Hepatocyte (in vitro differentiated cells): Measurements from ENCODE around the gene FARP1. TPM values are rescaled to one million over a fixed set of nuclear protein-coding genes. Genes with fewer than 3 reads are reported as not detected.

Experiments
- DNase-seq: peaks from one replicate; pipeline ENCODE4 v3.0.0-alpha.2; 2016; ENCODE audit warnings: low spot score
- H2AFZ ChIP-seq: fragments of 200-600 bp; sonication (generic); 2 replicates; pipeline ENCODE4 v1.6.0; 2016; ENCODE audit warnings: antibody characterized with exemption, mild to moderate bottlenecking
- H3K27ac ChIP-seq: fragments of 200-600 bp; sonication (generic); 2 replicates; pipeline ENCODE4 v1.5.1; 2016; ENCODE audit warnings: mild to moderate bottlenecking
- H3K27me3 ChIP-seq: fragments of 200-600 bp; sonication (generic); 2 replicates; pipeline ENCODE4 v1.6.1; 2016
- H3K36me3 ChIP-seq: fragments of 200-600 bp; sonication (generic); replicated peaks from 2 replicates; pipeline ENCODE4 v1.5.1; 2016; ENCODE audit warnings: low read depth; ENCODE audit not compliant: insufficient read depth
- H3K4me1 ChIP-seq: fragments of 200-600 bp; sonication (generic); 2 replicates; pipeline ENCODE4 v1.5.1; 2016; ENCODE audit warnings: mild to moderate bottlenecking, moderate library complexity; ENCODE audit not compliant: insufficient read depth
- H3K4me2 ChIP-seq: fragments of 200-600 bp; sonication (generic); 2 replicates; pipeline ENCODE4 v1.6.0; 2016
- H3K4me3 ChIP-seq: fragments of 200-600 bp; sonication (generic); 2 replicates; pipeline ENCODE4 v1.5.1; 2016; ENCODE audit warnings: mild to moderate bottlenecking
- H3K79me2 ChIP-seq: fragments of 200-600 bp; sonication (generic); 2 replicates; pipeline ENCODE4 v1.6.0; 2017; ENCODE audit warnings: mild to moderate bottlenecking
- H3K9me2 ChIP-seq: fragments of 200-600 bp; sonication (generic); replicated peaks from 2 replicates; pipeline ENCODE4 v1.6.0; 2017; ENCODE audit warnings: mild to moderate bottlenecking; ENCODE audit not compliant: insufficient read depth
- H3K9me3 ChIP-seq: fragments of 200-600 bp; sonication (generic); 2 replicates; pipeline ENCODE4 v1.5.1; 2016; ENCODE audit warnings: low read depth, mild to moderate bottlenecking
- H4K20me1 ChIP-seq: fragments of 200-600 bp; sonication (generic); 2 replicates; pipeline ENCODE4 v1.6.0; 2016; ENCODE audit warnings: mild to moderate bottlenecking; ENCODE audit not compliant: insufficient read depth, poor library complexity, severe bottlenecking
- EZH2 ChIP-seq: fragments of 200-600 bp; sonication (generic); IDR thresholded peaks from 2 replicates; pipeline ENCODE4 v1.6.1; 2016; ENCODE audit warnings: antibody characterized with exemption, mild to moderate bottlenecking, borderline replicate concordance
- EZH2phosphoT487 ChIP-seq: fragments of 200-600 bp; sonication (generic); IDR thresholded peaks from one replicate; pipeline ENCODE4 v1.6.1; 2018; ENCODE audit warnings: antibody characterized with exemption, mild to moderate bottlenecking, low read depth, moderate library complexity; ENCODE audit not compliant: unreplicated experiment, severe bottlenecking
- WGBS: methylation state at CpG from one replicate; pipeline ENCODE4 v1.1.6; 2016; ENCODE audit warnings: low lambda C conversion rate; ENCODE audit errors: missing lambda C conversion rate; 5-methylcytosine and 5-hydroxymethylcytosine counted together
- polyA plus RNA-seq: library from polyadenylated mRNA; unstranded; fragments of >200 nt; fragmentation: Nextera tagmentation; extraction: Ambion mirVana; gene quantifications from 2 replicates; pipeline ENCODE4 v1.2.1, GENCODE V29; 2016
- total RNA-seq: library from RNA; depleted of rRNA; stranded (reverse); fragments of >200 nt; gene quantifications from 2 replicates; pipeline ENCODE4 v1.2.3, GENCODE V29; 2014
- TF ChIP-seq, protein P1 (sequence below): fragments of 200-600 bp; sonication (generic); IDR thresholded peaks from 2 replicates; pipeline ENCODE4 v1.5.1; 2016; ENCODE audit warnings: antibody characterized with exemption, mild to moderate bottlenecking; ENCODE audit not compliant: poor library complexity

The FARP1 gene
- total and polyA plus RNA-seq, 2 experiments from 2014 or later = 35.5 to 68.7 TPM

DNA sequence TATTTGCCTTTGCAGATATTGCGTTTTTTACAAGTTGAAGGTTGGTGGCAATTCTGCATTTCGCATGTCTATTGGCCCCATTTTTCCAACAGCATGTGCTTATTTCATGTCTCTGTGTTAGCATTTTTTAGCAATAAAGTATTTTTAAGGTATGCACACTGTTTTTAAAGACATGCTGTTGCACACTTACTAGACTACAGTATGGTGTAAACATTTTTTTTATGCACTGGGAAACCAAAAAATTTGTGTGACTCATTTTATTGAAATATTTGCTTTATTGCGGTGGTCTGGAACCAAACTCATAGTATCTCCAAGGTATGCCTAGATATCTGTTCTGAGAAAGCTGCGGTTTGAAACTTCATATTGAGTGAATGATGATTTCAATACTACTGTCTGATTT, 89.6 kb downstream of the FARP1 start:
- no peak overlapping the region for H3K4me3 ChIP-seq
- TF ChIP-seq, protein P1, sequence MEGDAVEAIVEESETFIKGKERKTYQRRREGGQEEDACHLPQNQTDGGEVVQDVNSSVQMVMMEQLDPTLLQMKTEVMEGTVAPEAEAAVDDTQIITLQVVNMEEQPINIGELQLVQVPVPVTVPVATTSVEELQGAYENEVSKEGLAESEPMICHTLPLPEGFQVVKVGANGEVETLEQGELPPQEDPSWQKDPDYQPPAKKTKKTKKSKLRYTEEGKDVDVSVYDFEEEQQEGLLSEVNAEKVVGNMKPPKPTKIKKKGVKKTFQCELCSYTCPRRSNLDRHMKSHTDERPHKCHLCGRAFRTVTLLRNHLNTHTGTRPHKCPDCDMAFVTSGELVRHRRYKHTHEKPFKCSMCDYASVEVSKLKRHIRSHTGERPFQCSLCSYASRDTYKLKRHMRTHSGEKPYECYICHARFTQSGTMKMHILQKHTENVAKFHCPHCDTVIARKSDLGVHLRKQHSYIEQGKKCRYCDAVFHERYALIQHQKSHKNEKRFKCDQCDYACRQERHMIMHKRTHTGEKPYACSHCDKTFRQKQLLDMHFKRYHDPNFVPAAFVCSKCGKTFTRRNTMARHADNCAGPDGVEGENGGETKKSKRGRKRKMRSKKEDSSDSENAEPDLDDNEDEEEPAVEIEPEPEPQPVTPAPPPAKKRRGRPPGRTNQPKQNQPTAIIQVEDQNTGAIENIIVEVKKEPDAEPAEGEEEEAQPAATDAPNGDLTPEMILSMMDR = no peak
- TF ChIP-seq EZH2 (no peak), EZH2phosphoT487 (no peak)
- no peak overlapping the region for H3K27ac ChIP-seq
- no peaks in the 10 kb centered on the region for H3K9me3 ChIP-seq
- H4K20me1 ChIP-seq = no peaks in the 10 kb centered on the region
- no peak for DNase-seq
- H2AFZ ChIP-seq = no peak overlapping the region
- H3K79me2 ChIP-seq = peaks cover 74% of the 10 kb centered on the region
- H3K9me2 ChIP-seq = no peaks in the 10 kb centered on the region
- 89% methylated on average over 4 of the region's 4 CpGs for WGBS
- H3K27me3 ChIP-seq = no peaks in the 10 kb centered on the region
- H3K4me2 ChIP-seq = no peak overlapping the region
- H3K4me1 ChIP-seq = no peaks in the 10 kb centered on the region
- no peaks in the 10 kb centered on the region for H3K36me3 ChIP-seq

DNA sequence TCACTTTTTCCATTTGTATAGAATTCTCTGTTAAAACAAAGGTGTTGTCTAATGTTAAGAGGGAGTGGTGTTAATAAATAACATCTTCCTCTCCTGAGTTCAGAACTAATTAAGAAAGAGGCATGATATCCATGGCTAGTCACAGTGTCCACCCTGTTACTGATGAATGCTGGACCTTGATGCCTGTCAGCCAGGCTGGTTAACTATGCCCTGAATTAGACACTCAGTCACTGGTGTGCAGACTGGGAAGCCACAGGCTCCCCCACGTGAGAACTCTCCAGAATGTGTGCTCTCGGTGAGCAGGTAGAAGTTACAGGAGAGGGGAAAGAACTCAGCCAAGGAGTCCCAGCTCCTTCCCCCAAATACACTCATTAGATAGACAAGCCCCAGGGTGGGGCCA, 90.2 kb downstream of the FARP1 start:
- no peak overlapping the region for H2AFZ ChIP-seq

DNA sequence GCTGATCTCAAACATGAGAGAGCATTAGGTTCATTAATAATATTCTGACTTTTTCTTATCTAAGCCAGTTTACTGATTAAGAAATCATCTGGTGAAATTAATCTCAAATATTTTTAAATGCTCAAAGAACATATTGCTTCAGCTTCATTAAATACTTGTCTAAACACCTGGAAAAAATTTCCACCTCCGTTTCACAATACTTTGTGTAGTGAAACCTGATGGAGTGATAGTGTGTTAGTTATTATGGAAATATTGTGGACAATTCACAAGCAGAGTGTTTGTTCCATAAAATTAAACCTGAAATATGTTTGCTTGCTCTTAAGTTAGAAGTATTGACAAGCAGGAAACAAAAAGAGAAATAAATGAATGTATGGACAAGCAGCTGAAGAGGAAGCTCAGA, 91.5 kb downstream of the FARP1 start:
- Histone ChIP-seq H3K36me3 (no peaks in the 10 kb centered on the region), H3K9me3 (no peaks in the 10 kb centered on the region), H2AFZ (no peak overlapping the region), H3K4me2 (no peak overlapping the region), H3K27ac (no peak overlapping the region), H3K4me1 (peaks cover under 1% of the 10 kb centered on the region), H3K9me2 (no peaks in the 10 kb centered on the region), H3K4me3 (no peak overlapping the region), H4K20me1 (no peaks in the 10 kb centered on the region), H3K79me2 (peaks cover 84% of the 10 kb centered on the region), H3K27me3 (no peaks in the 10 kb centered on the region)
- no peak for DNase-seq
- 76% methylated on average over 1 of the region's 1 CpG for WGBS
- TF ChIP-seq EZH2phosphoT487 (no peak), EZH2 (no peak)
- TF ChIP-seq, protein P1 = no peak

More for the DNA sequence above, 90.2 kb downstream of the FARP1 start:
- H3K4me3 ChIP-seq = no peak overlapping the region
- DNase-seq = no peak
- H3K9me3 ChIP-seq = no peaks in the 10 kb centered on the region
- no peaks in the 10 kb centered on the region for H3K9me2 ChIP-seq
- TF ChIP-seq EZH2 = no peak
- TF ChIP-seq EZH2phosphoT487 = no peak
- TF ChIP-seq, protein P1 = no peak
- peaks cover 74% of the 10 kb centered on the region for H3K79me2 ChIP-seq
- no peaks in the 10 kb centered on the region for H3K27me3 ChIP-seq
- H4K20me1 ChIP-seq = no peaks in the 10 kb centered on the region
- H3K4me1 ChIP-seq = no peaks in the 10 kb centered on the region
- no peaks in the 10 kb centered on the region for H3K36me3 ChIP-seq
- no peak overlapping the region for H3K4me2 ChIP-seq
- H3K27ac ChIP-seq = no peak overlapping the region
- WGBS = 72% methylated on average over 2 of the region's 2 CpGs

DNA sequence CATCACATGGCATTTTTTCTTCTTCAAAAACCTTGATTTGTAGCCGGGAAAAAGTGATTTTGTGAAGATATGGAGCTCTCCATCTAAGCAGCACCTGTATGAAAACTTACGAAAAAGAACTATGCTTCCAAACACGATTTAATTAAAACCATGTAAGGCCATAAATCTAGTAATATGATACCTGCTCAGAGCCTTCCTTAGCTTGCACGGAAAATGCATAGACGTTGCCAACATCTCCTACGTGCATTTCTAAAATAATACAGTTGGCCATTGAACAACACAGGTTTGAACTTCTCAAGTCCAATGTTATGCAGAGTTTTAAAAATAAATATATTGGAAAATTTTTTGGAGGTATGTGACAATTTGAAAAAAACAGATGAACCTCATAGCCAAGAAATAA, 93.3 kb downstream of the FARP1 start:
- peaks cover 82% of the 10 kb centered on the region for H3K79me2 ChIP-seq
- no peaks in the 10 kb centered on the region for H4K20me1 ChIP-seq

More for the DNA sequence above, 93.3 kb downstream of the FARP1 start:
- H3K9me2 ChIP-seq = no peaks in the 10 kb centered on the region
- H3K4me2 ChIP-seq = no peak overlapping the region
- no peak for TF ChIP-seq EZH2
- H3K27me3 ChIP-seq = no peaks in the 10 kb centered on the region
- H2AFZ ChIP-seq = no peak overlapping the region
- H3K4me3 ChIP-seq = no peak overlapping the region
- H3K9me3 ChIP-seq = no peaks in the 10 kb centered on the region
- H3K4me1 ChIP-seq = peaks cover 8% of the 10 kb centered on the region
- no peak for DNase-seq
- whole genome bisulfite sequencing = 65% methylated on average over 6 of the region's 6 CpGs
- no peaks in the 10 kb centered on the region for H3K36me3 ChIP-seq
- H3K27ac ChIP-seq = peak overlapping the region; percentile 22
